Left ventricle myocardium superior (tissue), 1 donor: ENCODE data around the gene TASP1. TPM values are rescaled to one million over a fixed set of nuclear protein-coding genes. Genes with fewer than 3 reads are reported as not detected.

Experiments
- ATAC-seq: fragments of 200-7000 bp; cut with Tn5 transposase; one replicate; pipeline ENCODE4 v1.9.1; 2020; ENCODE audit warnings: mild to moderate bottlenecking, moderate library complexity
- DNase-seq: peaks from one replicate; pipeline ENCODE4 v3.0.0-alpha.2; 2020
- intact Hi-C: fragments of 100-400 bp; cut with micrococcal nuclease; formaldehyde crosslinking; loops from one replicate; pipeline ENCODE4 v1.11.0; 2022
- total RNA-seq: library from RNA; stranded (reverse); fragmentation: NEBNext Ultra II Directional; extraction: Animal tissue kit (Norgen Biotek cat#: 25700); gene quantifications from one replicate; pipeline ENCODE4 v1.2.1, GENCODE V29; 2021
- donor health status: DM: no; HTN: yes; CAD: no; lungs with severe emphysema.

The TASP1 gene
- total RNA-seq, 1 donor from 2014 or later: 5.0 TPM

DNA sequence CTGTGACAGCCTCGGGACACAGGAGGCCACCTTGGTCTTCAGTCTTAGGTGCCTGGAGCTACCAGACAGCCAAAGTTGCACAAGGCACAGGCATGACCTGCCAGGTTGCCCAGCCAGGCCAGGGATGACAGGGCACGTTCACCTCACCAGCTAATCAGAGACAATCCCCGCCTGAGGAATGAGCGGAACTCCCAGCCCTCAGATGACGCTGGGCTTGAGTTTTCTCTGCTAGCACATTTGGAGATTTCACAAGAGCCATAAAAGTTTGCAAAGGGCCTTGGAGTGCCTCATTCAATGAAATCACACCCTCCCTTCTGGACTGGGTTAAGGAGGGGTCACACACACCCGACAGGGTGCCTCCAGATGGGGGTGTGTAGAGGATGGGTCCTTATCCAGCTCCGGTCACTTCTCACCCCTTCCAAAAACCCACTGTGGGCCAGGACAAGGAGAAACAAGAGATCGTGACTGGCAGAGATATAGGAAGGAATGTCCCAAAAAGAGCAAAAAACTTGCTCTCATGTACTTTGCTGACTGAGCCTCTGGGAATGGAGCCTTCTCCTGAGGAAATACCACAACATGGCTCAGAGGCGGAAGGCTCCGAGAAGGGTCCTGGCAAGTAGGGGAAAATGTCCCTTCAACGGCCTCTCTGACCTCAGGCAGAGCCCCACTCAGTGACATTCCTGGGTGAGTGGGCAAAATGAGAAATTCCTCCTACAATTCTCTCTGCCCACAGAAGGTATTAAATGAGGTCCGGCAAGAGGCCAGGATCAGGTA, 296.1 kb downstream of the TASP1 start:
- ATAC-seq (no peak), DNase-seq (no peak)
- intact Hi-C loops: no loop called here

DNA sequence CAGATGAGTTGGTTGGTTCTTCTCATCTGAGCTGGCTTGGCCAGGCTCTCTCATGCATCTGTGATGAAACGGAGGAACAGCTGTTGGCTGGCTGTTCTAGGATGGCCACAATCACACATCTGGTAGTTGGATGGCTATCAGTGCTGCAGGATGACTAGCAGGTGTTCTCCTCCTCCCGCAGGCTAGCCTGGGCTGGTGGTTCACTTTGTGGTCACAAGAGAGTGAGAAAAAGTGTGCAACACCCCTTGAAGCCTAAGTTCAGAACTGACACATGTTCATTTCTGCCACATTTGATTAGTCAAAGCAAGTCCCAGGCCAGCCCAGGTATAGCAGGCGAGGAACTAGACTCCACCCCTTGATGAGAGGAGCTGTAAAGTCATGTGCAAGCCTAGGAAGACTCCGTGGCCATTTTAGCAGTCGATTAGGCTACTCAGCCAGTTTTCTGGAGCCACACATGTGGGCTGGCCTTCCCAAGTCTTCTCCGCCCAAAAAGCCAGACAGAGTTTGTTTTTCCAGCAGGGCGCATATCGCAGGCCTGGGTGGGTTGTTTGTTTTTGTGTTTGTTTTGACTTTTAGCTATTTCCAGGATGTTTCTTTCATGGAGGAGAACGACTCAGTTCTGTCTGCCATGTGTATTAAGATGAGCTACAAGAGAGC, 296.9 kb downstream of the TASP1 start:
- ATAC-seq: no peak
- no peak for DNase-seq
- intact Hi-C loops: no loop called here

DNA sequence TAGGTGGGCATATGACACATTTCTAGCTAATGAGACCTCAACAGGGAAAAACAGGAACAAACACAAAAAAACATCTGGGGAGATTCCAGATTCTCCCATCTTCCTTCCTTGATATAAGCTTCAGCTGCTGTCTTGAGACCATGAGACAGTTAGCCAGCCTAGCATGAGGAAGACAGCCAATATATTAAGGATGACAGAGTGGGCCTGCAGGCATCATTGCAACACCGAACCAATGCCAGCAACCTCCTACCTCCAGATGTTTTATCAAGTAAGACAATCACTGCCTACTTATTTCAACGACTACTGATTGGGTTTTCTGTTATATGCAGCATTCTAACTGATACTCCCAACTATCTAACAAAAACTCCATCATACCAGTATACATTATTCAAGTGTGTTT, 298.6 kb downstream of the TASP1 start:
- DNase-seq: no peak
- intact Hi-C loops: no loop called here
- no peak for ATAC-seq

Other genes starting within 250 kb of the TASP1 start
- gene ESF1, start 146.0 kb upstream of the TASP1 start, total RNA-seq: 13.7 TPM
- gene NDUFAF5, start 146.1 kb upstream of the TASP1 start, total RNA-seq: 67.4 TPM